Measurements from ENCODE around the gene BCAS1. TPM values are rescaled to one million over a fixed set of nuclear protein-coding genes. Genes with fewer than 3 reads are reported as not detected.

BCAS1 gene
- total RNA-seq, 1 donor from 2014 or later: under 0.01 TPM

GRCh38 chr20:54029176-54029575, 41.2 kb downstream of the BCAS1 start:
- H3K4me3 ChIP-seq (ENCODE audit: low read depth, low read length): no peak overlapping the region
- TF ChIP-seq CTCF (conservative IDR thresholded peaks at IDR 0.05; ENCODE audit: low read depth, low read length): no peak
- no peak for DNase-seq (ENCODE audit: low read depth)

- no peak overlapping the region for H3K4me3 ChIP-seq (ENCODE audit: low read depth, low read length)
- no peak for DNase-seq (ENCODE audit: low read depth)
- TF ChIP-seq CTCF (conservative IDR thresholded peaks at IDR 0.05; ENCODE audit: low read depth, low read length): no peak
Observed at GRCh38 chr20:54028276-54029011, 42.0 kb downstream of the BCAS1 start.

- H3K4me3 ChIP-seq (ENCODE audit: low read depth, low read length): no peak overlapping the region
- no peak for DNase-seq (ENCODE audit: low read depth)
- no peak for TF ChIP-seq CTCF (conservative IDR thresholded peaks at IDR 0.05; ENCODE audit: low read depth, low read length)
Observed at GRCh38 chr20:54027704-54028103, 42.7 kb downstream of the BCAS1 start.

- TF ChIP-seq CTCF (conservative IDR thresholded peaks at IDR 0.05; ENCODE audit: low read depth, low read length): no peak
- peak; percentile 53 for DNase-seq (ENCODE audit: low read depth)
- H3K4me3 ChIP-seq (ENCODE audit: low read depth, low read length): no peak overlapping the region
Observed at GRCh38 chr20:54026295-54027064, 43.9 kb downstream of the BCAS1 start.

- peak overlapping the region; percentile 8 for H3K4me3 ChIP-seq (ENCODE audit: low read depth, low read length)
- TF ChIP-seq CTCF (conservative IDR thresholded peaks at IDR 0.05; ENCODE audit: low read depth, low read length): no peak
- peak; percentile 72 for DNase-seq (ENCODE audit: low read depth)
Observed at GRCh38 chr20:54025251-54025771, 45.1 kb downstream of the BCAS1 start.

- H3K4me3 ChIP-seq (ENCODE audit: low read depth, low read length): no peak overlapping the region
- DNase-seq (ENCODE audit: low read depth): no peak
- no peak for TF ChIP-seq CTCF (conservative IDR thresholded peaks at IDR 0.05; ENCODE audit: low read depth, low read length)
Observed at GRCh38 chr20:54023406-54023805, 47.0 kb downstream of the BCAS1 start.
